ENCODE measurements around the gene JADE1. TPM values are rescaled to one million over a fixed set of nuclear protein-coding genes. Genes with fewer than 3 reads are reported as not detected.

JADE1 gene
- total and polyA plus RNA-seq, 2 of the 4 experiments (the other 2 are of a cell fraction): 13.8 to 32.6 TPM

DNA sequence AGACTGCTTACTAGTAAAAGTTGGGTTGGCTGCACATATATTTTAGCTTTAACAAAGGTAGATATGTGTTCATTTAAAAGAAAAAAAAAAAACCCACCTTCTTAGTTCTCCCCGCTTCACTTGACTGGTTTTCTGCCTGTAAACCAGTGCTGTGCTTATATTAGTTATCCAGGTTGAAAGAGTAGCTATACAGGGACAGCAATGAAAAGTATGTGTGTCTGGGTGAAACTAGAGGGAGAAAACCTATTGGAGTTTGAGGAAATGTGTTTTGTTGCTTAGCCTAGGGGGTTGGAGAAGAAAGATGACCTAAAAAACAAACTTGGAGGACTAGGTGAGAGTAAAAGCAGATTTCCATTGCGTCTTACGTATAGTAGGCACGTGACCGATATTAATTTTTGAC, 4.5 kb downstream of the JADE1 start (continued):
- TF ChIP-seq, protein P1, sequence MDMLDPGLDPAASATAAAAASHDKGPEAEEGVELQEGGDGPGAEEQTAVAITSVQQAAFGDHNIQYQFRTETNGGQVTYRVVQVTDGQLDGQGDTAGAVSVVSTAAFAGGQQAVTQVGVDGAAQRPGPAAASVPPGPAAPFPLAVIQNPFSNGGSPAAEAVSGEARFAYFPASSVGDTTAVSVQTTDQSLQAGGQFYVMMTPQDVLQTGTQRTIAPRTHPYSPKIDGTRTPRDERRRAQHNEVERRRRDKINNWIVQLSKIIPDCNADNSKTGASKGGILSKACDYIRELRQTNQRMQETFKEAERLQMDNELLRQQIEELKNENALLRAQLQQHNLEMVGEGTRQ (IDR thresholded peaks at IDR 0.05; ENCODE audit: low read depth, low read length): no peak
- TF ChIP-seq RFX5 (IDR thresholded peaks at IDR 0.05; ENCODE audit: low read depth, low read length): no peak
- TF ChIP-seq NFE2L2 (IDR thresholded peaks at IDR 0.05; ENCODE audit: low read depth, low read length): no peak
- TF ChIP-seq RCOR1 (IDR thresholded peaks at IDR 0.05; ENCODE audit: insufficient replicate concordance, low read length): no peak
- no peak for TF ChIP-seq MAZ (IDR thresholded peaks at IDR 0.05; ENCODE audit: borderline replicate concordance, low read depth, low read length)

DNA sequence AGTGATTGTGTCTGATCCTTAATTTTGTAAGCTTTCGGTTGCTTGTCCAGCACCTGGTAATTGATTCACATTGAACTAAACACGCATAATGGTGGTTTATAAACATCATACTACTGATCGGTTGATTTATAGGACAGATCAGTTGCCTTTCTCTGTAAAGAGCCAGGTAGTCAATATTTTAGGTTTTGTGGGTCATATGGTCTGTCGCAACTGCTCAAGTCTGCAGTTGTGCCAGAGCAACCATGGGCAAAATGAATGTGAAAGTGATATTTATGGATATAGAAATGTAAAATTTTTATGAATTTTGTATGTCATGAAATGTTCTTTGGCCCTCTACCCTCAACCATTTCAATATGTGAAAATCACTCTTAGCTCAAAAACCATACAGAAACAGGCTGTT, 8.9 kb downstream of the JADE1 start:
- Histone ChIP-seq H3K27me3 (ENCODE audit: control insufficient read depth, insufficient read depth, low read length) (no peaks in the 10 kb centered on the region), H3K14ac (replicated peaks; ENCODE audit: low read depth, low read length) (peak overlapping the region; percentile 82), H4K20me1 (ENCODE audit: insufficient read depth, low read length) (no peaks in the 10 kb centered on the region), H4K8ac (ENCODE audit: low read depth in 2 of 2, low read length in 2 of 2) (peak overlapping the region in 1 of 2 experiments; percentile 33; a peak in 1 of 4 replicates), H3K4me3 (ENCODE audit: insufficient read depth, low read depth, low read length) (no peak overlapping the region), H4K5ac (ENCODE audit: low read depth, low read length) (peak overlapping the region; percentile 17; the same call in 1 of the 2 replicates), H3K9me3 (ENCODE audit: control insufficient read depth, insufficient read depth, low read length) (no peaks in the 10 kb centered on the region), H3K9me1 (ENCODE audit: insufficient read depth, low read length) (peaks cover 6% of the 10 kb centered on the region; the same call in 1 of the 2 replicates), H2AK5ac (ENCODE audit: low read depth, low read length) (0 out of 2 replicates have a peak overlapping the region, but pooled peaks have one; percentile 6), H2AK9ac (replicated peaks; ENCODE audit: low read depth, low read length, poor library complexity) (peak overlapping the region; percentile 16), H2AFZ (replicated peaks; ENCODE audit: low read length, poor library complexity) (no peak overlapping the region), H3K56ac (ENCODE audit: extremely low read depth, insufficient read depth, low read length) (no peak overlapping the region), H2BK120ac (ENCODE audit: low read depth, low read length) (no peak overlapping the region), H3K18ac (ENCODE audit: low read depth, low read length) (peak overlapping the region; percentile 4; the same call in 1 of the 2 replicates), H3K9ac (ENCODE audit: low read depth, low read length) (no peak overlapping the region), H2BK20ac (ENCODE audit: low read depth, low read length) (peak overlapping the region; percentile 10; the same call in 1 of the 2 replicates), H2BK5ac (ENCODE audit: low read depth, low read length, poor library complexity, severe bottlenecking) (peak overlapping the region; percentile 59), H2BK15ac (ENCODE audit: low read depth, low read length) (no peak overlapping the region), H3K4ac (ENCODE audit: low read depth, low read length) (peak overlapping the region; percentile 7), H3K79me1 (ENCODE audit: low read depth in 1 of 2, low read length in 2 of 2) (peaks cover 5 to 46% of the 10 kb centered on the region in 2 experiments), H3K4me2 (ENCODE audit: low read depth, low read length) (no peak overlapping the region), H3K4me1 (ENCODE audit: control insufficient read depth, insufficient read depth, low read length) (peaks cover 10% of the 10 kb centered on the region), H3K23ac (ENCODE audit: low read depth, low read length) (peak overlapping the region; percentile 35; the same call in 1 of the 2 replicates), H4K91ac (ENCODE audit: insufficient read depth, low read depth, low read length) (no peak overlapping the region), H3K27ac (ENCODE audit: insufficient read depth, low read length) (no peak overlapping the region), H3K36me3 (ENCODE audit: control insufficient read depth, insufficient read depth, low read length) (no peaks in the 10 kb centered on the region)
- intact Hi-C loops (cut with micrococcal nuclease) (no loop called here), in situ Hi-C loops (cut with MboI; ENCODE audit: low sequenced_read_pairs) (no loop called here), dilution Hi-C loops (cut with HindIII; ENCODE audit: low sequenced_read_pairs, unreplicated experiment) (no loop called here)
- ChIA-PET CTCF (no interaction called here), POLR2A (ENCODE audit: unreplicated experiment) (no interaction called here)
- no peak for TF ChIP-seq RAD21 (IDR thresholded peaks at IDR 0.05; ENCODE audit: low read length)
- 0 out of 2 replicates have a peak, but pooled peaks have one; percentile 12 for TF ChIP-seq CEBPB (IDR thresholded peaks at IDR 0.05; ENCODE audit: low read depth, low read length)
- DNase-seq (no peak), ATAC-seq (ENCODE audit: low read depth) (no peak)
- no TSS peak for BruUV-seq (replicated peaks)
- no CpG with 5 or more reads among the region's 4 CpGs for WGBS, 2 experiments (ENCODE audit: extremely low coverage in 2 of 2, insufficient read length in 1 of 2)
